Measurements from ENCODE around the gene GYS1.

GYS1 gene

GRCh38 chr19:48965040-48965805 lies 27.9 kb downstream of the GYS1 start, which contains the start of gene FTL:
TSS of gene FTL (plus strand) at chr19:48965309. CDS start at chr19:48965508, 199 bp downstream.
- DNase-seq (ENCODE audit: low read depth in 3 of 3, low spot score in 1 of 3), result peak; percentile 76 to 83 (median 80)

DNA sequence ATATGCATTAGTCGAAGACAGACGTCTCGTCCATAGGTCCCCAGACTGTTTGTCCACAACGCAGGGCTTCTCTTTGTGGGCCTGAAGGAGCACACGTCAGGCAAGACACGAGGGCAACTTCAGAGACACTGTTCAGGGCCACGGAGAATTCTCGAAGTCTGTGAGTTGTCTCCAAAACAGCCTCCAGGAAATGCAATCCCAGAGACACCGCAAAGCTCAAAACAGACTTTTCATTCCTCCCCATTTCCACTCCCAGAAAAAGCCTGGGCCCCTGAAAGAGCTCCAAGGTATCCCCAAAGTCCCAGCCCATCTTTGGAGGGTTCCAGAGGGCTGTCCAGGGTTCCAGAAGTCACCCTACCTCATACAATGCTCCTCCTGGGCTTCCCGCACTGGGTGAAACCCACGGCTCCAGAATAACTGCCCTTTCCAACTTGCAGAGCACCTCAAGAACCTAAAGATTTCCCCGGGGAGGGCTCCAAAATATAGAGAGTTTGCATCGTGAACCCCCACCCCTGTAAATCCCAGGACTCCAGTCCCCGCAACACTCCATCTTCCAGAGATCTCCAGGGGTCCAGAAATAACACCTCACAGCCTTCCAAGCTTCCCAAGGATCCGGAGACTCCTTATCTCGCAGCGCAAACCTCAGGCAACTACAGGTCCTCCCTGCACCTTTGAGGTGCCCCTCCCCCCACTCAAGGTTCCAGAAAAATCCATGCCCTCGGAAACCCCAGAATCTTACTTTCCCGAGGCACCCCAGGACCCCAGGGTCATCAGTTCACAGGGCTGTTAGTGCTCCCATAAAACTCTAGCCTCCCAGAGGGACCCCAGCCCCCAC lies 28.7 kb downstream of the GYS1 start:
- DNase-seq (ENCODE audit: low read depth in 3 of 3, low spot score in 1 of 3), result no peak

DNA sequence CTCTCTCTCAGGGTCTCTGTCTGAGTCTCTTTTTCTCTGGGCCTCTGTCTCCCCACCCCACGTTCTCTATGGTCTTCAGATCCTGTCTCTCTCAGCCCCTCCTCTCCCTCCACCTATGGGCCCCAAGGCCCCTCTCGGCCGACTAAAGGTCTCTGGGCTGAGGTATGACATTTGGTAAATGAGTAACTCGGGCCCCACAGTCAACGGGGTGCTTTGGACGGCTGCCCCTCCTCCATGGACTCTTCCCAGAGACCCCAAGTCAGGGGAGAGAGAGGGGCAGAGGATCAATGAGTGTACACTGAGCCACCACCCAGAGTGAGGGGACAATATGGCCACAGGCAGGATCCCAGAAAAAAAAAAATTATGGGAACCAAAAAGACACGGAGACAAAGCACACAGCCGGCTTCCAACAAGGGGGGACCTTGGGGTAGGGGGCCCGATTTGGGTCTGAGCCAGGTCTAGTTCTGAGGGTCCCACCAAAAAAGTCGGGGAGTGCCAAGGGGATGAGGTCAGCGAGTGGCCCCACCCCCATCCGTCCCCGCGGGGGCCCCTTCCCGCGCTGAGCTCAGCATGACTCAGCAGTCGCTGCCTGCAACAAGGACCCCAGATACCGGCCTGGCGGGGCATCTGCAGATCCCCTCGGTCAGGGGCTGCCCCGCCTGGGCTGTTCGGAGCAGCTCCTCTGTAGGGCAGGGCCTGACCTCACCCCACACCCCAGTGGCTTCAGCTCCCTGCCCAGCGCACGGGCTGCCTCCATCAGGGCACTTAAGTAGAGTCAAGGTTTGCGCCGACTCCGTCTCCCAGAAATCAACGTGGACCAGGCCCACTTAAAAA lies 29.5 kb downstream of the GYS1 start:
- DNase-seq (ENCODE audit: low read depth in 3 of 3, low spot score in 1 of 3), result peak in 1 of 3 donors; percentile 63

GRCh38 chr19:48962849-48963165 lies 30.3 kb downstream of the GYS1 start:
- DNase-seq (ENCODE audit: low read depth in 3 of 3, low spot score in 1 of 3), result no peak

GRCh38 chr19:48962029-48962848 lies 30.9 kb downstream of the GYS1 start:
- DNase-seq (ENCODE audit: low read depth in 3 of 3, low spot score in 1 of 3), result no peak

DNA sequence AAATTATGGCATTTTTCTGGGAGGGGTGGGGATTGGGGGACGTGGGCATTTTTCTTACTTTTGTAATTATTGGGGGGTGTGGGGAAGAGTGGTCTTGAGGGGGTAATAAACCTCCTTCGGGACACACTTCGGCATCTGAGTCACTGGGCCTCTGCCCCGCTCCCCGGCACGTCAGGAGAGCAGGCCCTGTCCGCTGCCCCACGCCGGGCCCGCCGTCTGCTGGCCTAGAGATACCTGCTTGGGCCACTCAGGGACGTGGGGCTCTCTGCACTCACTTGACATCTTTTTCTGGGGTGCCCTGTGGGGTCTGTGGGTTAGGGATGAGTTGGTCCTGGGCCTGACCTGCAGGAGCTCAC lies 31.5 kb downstream of the GYS1 start:
- no peak for DNase-seq (ENCODE audit: low read depth in 3 of 3, low spot score in 1 of 3)

- no peak for DNase-seq (ENCODE audit: low read depth in 3 of 3, low spot score in 1 of 3)
Measured at GRCh38 chr19:48961051-48961649, 32.0 kb downstream of the GYS1 start.

DNA sequence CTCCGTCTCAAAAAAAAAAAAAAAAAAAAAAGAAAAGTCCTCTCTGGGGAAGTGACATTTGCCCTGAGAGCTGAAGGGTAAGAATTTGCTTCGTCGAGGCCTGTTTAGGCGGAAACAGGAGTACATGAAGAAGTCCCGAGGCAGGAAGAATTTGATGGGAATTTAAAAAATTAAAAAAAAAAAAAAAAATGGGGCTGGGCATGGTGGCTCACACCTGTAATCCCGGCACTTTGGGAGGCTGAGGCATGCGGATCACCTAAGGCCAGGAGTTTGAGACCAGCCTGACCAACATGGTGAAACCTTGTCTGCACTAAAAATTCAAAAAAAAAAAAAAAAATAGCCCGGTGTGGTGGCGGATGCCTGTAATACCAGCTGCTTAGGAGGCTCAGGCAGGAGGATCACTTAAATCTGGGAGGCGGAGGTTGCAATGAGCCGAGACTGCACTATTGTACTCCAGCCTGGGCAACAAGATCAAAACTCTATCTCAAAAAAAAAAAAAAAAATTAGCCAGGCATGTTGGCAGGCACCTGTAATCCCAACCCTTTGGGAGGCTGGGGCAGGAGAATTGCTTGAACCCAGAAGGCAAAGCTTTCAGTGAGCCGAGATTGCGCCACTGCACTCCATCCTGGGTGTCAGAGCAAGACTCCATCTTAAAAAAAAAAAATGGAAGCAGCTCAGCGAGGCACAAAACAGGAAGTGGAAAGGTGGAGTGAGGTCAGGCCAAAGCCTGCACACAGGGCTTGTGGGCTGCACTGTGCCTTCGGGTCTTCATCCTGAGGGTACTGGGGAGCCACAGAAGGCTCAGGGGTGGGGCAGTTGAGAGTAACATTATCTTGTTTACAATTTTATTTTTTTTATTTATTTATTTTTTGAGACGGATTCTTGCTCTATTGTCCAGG lies 33.5 kb downstream of the GYS1 start:
- no peak for DNase-seq (ENCODE audit: low read depth in 3 of 3, low spot score in 1 of 3)

DNA sequence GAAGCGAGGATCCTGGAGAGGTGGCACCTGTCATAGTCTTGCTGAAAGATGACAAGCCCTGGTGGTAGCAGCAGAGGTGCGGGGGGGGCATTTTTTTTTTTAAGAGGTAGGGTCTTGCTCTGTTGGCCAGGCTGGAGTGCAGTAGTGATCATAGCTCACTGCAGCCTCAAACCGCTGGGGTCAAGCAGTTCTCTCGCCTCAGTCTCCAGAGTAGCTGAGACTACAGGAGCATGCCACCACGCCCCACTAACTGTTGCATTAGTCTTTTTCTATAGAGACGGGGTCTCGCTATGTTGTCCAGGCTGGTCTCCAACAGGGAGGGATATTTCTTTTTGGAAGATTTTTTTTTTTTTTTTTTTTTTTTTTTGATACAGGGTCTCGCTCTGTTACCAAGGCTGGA lies 35.1 kb downstream of the GYS1 start:
- DNase-seq (ENCODE audit: low read depth in 3 of 3, low spot score in 1 of 3), result no peak

- no peak for DNase-seq (ENCODE audit: low read depth in 3 of 3, low spot score in 1 of 3)
Measured at GRCh38 chr19:48955308-48955958, 37.7 kb downstream of the GYS1 start.

- DNase-seq (ENCODE audit: low read depth in 3 of 3, low spot score in 1 of 3), result peak; percentile 48 to 90 (median 71)
Measured at GRCh38 chr19:48954595-48955307, 38.4 kb downstream of the GYS1 start, which contains the start of gene BAX. TSS of gene BAX (plus strand) at chr19:48954875. CDS start at chr19:48954929, 54 bp downstream.

DNA sequence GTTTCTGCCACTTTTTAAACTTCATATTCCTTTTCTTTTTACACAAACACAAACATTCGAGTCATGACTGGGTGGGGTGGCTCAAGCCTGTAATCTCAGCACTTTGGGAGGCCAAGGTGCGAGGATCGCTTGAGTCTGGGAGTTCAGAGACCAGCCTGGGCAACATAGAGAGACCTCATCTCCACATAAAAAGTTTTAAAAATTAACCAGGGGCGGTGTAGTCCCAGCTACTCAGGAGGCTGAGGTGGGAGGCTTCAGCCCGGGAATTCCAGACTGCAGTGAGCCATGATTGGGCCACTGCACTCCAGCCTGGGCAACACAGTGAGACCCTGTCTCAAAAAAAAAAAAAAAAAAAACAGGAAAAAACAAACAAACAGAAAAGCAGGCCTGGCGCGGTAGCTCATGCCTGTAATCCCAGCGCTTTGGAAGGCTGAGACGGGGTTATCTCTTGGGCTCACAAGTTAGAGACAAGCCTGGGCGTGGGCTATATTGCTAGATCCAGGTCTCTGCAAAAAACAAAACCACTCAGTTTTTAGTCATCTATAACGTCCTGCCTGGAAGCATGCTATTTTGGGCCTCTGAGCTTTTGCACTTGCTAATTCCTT lies 39.0 kb downstream of the GYS1 start:
- no peak for DNase-seq (ENCODE audit: low read depth in 3 of 3, low spot score in 1 of 3)

DNA sequence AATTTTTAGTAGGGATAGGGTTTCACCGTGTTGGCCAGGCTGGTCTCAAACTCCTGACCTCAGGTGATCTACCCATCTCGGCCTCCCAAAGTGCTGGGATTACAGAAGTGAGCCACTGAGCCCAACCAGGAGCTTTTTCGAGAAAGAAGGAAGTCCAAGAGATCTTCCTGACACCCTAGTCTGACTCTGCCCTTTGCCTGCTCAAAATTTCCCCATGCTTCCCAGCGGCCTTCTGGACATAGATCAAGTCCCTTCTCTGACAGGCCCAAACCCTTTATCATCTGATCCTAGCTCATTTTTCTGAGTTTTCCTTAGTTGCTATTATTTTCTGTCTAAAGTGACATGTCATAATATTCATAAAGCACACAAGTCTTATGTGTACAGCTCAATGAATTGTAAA lies 40.0 kb downstream of the GYS1 start:
- DNase-seq (ENCODE audit: low read depth in 3 of 3, low spot score in 1 of 3), result no peak

- no peak for DNase-seq (ENCODE audit: low read depth in 3 of 3, low spot score in 1 of 3)
Measured at GRCh38 chr19:48950830-48951519, 42.1 kb downstream of the GYS1 start.

- DNase-seq (ENCODE audit: low read depth in 3 of 3, low spot score in 1 of 3), result no peak
Measured at GRCh38 chr19:48950159-48950558, 43.0 kb downstream of the GYS1 start.

DNA sequence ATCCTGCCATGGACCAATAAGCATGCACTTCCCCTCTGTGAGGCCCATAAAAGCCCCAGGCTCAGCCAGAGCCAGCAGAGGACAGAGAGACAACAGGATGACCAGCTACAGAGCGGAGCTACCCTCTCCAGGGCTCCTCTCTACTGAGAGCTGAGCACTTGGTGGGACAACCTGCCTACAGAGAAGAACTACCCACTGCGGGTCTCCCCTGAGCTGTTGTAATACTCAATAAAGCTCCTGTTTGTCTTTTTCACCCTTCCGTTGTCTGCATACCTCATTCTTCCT lies 45.9 kb downstream of the GYS1 start:
- DNase-seq (ENCODE audit: low read depth in 3 of 3, low spot score in 1 of 3), result no peak

All from stimulated activated CD4-positive, alpha-beta T cell treated with anti-CD3 and anti-CD28 coated beads, TNF-alpha, amount 100 ng/mL, for 1 hour (primary cell).